Measurements from ENCODE around the gene HSPB6. TPM values are rescaled to one million over a fixed set of nuclear protein-coding genes. Genes with fewer than 3 reads are reported as not detected.
"Not testable (repeated sequence)": the region's sequence is repeated elsewhere in the genome, so short reads cannot be mapped to it uniquely, and the experiment has no call there.

The HSPB6 gene, protein sequence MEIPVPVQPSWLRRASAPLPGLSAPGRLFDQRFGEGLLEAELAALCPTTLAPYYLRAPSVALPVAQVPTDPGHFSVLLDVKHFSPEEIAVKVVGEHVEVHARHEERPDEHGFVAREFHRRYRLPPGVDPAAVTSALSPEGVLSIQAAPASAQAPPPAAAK
- total RNA-seq (2014; rRNA removed; shearing (Covaris generic)): 0.06 TPM in 1 of 2 replicates, not detected in the other

DNA sequence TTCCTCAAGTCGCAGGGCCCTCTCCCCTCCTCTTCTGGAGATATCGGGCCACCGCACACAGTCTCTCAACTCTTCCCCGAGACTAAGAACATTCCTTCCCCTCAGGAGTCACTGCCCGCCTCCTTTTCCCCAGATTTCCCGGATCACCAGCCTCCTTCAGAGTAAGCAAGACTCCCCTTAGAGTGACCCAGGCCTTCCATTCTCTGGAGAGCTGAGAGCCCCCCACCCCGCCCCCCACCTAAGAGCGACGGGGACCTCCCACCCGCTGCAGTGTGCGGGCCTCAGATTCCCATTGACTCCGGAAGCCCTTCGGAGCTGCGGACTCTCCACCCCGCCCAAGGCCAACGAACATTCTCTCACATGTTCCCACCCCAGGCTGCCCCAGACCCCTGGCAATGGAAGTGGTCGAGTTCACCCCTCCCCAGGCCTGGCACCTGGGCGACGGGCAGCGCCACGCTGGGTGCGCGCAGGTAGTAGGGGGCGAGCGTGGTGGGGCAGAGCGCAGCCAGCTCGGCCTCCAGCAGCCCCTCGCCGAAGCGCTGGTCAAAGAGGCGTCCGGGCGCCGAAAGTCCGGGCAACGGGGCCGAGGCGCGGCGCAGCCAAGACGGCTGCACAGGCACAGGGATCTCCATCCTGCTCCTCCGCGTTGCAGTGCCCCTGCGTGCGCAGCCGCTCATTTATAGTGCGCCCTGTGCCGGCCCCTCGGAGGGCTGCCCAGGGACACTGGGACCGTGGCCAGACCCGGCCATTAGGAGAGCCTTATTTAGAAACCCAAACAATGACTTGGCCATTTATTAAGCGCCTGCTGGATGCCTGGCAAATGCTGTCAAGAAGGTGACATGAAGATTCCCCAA, at the start of gene HSPB6:
Gene HSPB6 (minus strand): TSS at position 653 of the 854 bp plus-strand sequence. CDS start 21 bp downstream, at position 632.
- peak; percentile 53 for DNase-seq (ENCODE audit: low read depth)

DNA sequence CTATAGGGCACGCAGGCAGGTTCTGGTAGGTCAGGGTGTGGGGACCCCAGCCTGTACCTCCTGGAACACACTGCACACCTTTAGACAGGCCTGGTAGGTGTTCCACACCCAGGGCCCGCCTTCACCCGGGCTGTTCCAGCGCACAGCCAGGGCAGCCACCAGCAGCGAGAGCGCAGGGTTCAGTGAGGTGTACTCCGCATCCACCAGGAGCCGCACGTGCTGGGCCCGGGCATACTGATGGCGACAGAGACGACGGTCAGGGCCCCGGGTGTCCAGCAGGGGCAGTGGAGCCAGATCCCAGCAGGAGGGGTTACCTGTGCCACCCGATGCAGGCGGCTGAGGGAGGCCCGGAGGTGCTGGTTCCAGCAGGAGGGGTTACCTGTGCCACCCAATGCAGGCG, 49.8 kb upstream of the HSPB6 start:
- DNase-seq (ENCODE audit: low read depth): no peak

- no peak for DNase-seq (ENCODE audit: low read depth)
Observed at GRCh38 chr19:35805526-35806102, 48.8 kb upstream of the HSPB6 start.

DNA sequence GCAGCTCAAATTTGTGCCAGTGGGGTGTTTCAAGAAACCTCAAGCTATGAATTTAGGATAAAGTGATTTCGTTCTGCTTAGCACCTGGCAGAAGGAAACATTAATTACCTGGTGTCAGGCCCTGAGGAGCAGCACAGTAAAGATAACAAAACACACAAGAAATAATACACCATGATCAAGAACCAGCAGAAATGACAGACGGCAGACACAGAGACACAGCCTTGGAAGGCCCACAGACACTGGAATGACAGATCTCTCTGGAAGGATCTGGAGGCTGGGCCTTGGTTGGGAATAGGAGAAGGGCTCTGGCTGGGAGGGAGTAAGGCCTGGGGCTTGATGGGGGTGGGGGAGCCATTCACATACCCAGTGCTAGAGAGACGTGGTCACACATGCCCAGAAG, 45.0 kb upstream of the HSPB6 start:
- DNase-seq (ENCODE audit: low read depth): no peak

DNA sequence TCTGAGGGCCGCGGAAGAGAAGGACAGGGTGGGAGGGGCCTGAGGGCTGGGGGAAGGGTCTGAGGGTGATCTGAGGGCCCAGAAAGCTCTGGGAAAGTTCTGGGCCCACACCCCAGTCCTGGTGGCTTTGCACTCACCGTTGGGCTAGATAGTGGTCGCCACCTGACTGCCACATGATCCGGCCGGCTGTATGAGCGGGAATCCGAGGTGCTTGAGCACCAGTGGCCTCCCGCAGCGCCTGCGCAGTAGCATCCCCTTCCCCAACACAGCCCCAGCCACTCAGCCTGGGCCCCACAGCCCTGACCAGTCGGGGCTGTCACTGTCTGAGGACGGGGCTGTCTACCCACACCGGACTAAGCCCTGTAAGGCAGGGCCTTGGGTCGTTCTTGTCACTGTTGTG, 40.8 kb upstream of the HSPB6 start:
- DNase-seq (ENCODE audit: low read depth): no peak

DNA sequence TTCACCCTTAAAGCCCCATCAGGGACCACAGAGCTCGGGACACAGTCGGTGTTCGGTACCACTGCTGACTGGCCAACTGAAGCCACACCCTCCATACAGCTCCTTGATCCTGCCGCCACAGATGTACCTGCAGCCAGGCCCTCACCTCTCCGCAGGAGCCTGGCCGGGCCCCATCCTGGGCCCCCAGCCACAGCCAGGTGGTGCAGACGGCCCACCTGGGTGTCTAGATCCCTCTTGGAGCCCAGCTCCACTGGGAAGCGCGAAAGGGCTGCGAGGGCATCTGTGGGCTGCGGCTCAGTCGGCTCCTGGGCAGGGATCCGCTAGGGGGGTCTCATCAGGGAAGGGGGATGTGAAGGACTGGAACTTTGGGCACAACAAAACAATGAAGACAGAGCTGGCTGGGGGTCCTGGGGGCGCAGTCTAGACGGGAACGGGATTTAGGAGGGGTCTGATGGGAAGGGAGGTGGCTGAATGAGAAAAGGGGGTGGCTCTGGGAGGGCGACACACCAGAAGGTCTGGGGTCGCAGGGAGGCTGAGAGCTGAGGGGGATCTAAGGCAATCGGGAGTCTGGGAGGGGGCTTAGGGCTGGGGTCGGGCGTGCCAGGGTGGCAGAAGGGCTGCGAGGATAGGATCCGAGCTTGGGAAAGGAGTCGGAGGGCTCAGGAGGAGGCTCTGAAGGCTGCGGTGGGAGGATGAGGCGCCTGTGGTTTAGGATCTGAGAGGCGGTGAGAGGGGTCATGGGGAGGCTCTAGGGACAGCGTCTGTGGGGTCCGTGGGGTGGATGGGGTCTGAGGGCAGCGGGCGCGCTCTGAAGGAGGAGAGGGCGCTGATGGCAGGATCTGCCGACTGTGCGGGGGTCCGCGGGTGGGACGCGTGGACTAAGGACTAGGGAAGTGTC, 40.1 kb upstream of the HSPB6 start:
- no peak for DNase-seq (ENCODE audit: low read depth)

- DNase-seq (ENCODE audit: low read depth): not testable (repeated sequence)
Observed at GRCh38 chr19:35795564-35795963, 38.7 kb upstream of the HSPB6 start.

GRCh38 chr19:35793381-35794165, 36.7 kb upstream of the HSPB6 start:
- peak; percentile 41 for DNase-seq (ENCODE audit: low read depth)

GRCh38 chr19:35792888-35793287, 36.1 kb upstream of the HSPB6 start:
- no peak for DNase-seq (ENCODE audit: low read depth)

- no peak for DNase-seq (ENCODE audit: low read depth)
Observed at GRCh38 chr19:35792312-35792711, 35.5 kb upstream of the HSPB6 start.

GRCh38 chr19:35791814-35792279, 35.0 kb upstream of the HSPB6 start:
- no peak for DNase-seq (ENCODE audit: low read depth)

GRCh38 chr19:35790981-35791813, 34.4 kb upstream of the HSPB6 start:
- DNase-seq (ENCODE audit: low read depth): no peak

DNA sequence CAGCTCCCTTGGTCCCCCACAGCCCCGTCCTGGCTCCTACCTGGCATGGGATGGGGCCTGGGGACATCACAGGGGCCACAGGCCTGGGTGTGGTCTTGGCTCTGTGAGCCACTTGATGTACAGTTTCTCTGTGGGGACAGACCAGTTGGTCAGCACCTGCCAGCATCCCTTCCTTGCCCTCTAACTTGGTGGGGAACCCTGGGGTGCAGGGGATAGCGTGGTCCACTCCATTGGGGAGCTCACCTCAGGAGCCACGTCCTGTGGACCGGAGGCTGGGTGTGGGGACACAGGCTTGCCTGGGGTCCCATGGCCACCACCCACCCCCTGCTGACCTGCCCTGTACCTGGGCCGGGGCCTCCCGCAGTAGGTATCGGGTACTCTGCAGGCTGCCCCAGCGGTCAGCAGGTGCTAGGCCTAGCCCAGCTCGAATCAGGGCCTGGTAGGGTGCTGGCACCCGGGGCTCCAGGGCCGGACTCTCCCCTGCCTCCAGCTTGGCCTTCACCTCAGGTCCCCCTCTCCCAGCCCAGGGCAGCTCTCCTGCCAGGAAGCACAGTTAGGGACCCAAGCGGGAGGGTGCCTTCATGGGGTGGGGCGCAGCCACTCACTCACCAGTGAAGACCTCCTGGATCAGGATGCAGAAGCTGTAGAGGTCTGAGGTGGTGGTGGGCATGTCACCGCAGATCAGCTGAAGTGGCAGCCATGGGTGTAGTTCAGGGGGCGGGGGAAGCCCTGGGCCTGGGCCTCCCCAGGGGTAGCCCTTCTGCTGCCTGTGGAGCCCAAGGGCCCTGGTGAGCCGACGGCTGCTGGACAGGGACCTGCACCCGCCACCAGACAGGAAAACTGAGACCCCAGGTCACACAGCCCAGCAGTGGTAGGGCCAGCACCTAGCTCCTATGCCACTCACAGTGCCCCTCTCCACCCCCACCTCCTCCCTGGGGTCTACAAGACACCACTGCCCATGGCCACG, 33.4 kb upstream of the HSPB6 start:
- no peak for DNase-seq (ENCODE audit: low read depth)

- no peak for DNase-seq (ENCODE audit: low read depth)
Observed at GRCh38 chr19:35789195-35789977, 32.6 kb upstream of the HSPB6 start.

- DNase-seq (ENCODE audit: low read depth): no peak
Observed at GRCh38 chr19:35788205-35788960, 31.6 kb upstream of the HSPB6 start.

GRCh38 chr19:35787227-35787799, 30.5 kb upstream of the HSPB6 start:
- DNase-seq (ENCODE audit: low read depth): no peak
